PFSK-1 (cell line): ENCODE results near the gene ELAC2.

Experiments used
- POLR2AphosphoS5 ChIP-seq: IDR thresholded peaks from 2 replicates; pipeline ENCODE4 v1.6.1; 2012; ENCODE audit warnings: low read depth, mild to moderate bottlenecking, control low read depth, low read length, moderate library complexity
- SIN3A ChIP-seq: IDR thresholded peaks from 2 replicates; pipeline ENCODE4 v1.6.1; 2012; ENCODE audit warnings: mild to moderate bottlenecking, low read length, moderate library complexity, borderline replicate concordance; ENCODE audit not compliant: insufficient read depth

DNA sequence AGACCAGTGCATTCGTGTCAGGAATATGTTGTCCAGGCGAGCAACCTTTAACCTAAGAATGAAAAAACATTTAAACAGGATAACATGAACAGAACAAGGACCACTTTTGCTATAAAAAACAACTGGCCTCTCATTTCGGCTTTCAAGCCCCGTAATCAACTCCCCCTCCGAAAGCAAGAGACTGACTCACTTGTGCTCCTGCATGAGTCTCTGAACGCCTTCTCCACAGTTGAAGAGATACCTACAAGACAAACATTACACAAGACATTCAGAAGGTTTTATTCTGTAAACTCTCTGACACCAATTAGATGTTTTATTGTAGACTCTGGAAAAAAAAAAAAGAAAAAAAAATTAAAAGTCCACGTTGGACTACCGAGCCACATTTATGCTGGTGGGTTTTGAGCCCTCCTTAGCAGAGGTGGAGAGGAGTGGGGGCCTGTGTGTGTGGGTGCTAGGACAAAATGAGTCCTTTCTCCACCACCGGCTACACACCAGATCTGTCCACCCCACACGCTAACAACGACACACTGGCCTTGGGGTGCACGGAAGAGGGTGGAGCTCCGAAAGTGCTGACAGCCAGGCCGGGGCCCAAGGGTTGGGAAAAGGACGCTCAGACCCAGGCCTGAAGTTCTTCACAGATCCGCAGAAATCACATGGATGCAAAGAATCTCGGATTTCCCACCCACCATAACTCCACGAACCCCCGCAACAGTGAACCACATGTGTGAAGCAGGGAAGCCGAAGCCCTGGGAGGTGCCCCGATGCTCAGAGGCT, 759 bp downstream of the ELAC2 start:
- TF ChIP-seq POLR2AphosphoS5 (no peak), SIN3A (no peak)
